Glomerular endothelial cell (primary cell): ENCODE results near the gene CDC73. TPM values are rescaled to one million over a fixed set of nuclear protein-coding genes. Genes with fewer than 3 reads are reported as not detected.

Experiments used
- DNase-seq: peaks from one replicate; pipeline ENCODE4 v3.0.0-alpha.2; 2011; ENCODE audit warnings: low read depth, low spot score; ENCODE audit errors: extremely low read depth
- total RNA-seq: library from RNA; depleted of rRNA; stranded (reverse); fragments of >200 nt; gene quantifications from 2 replicates; pipeline ENCODE4 v1.2.3, GENCODE V29; 2015

The CDC73 gene
- 30.1 and 33.1 TPM in 2 replicates for total RNA-seq

GRCh38 chr1:193121616-193122593, at the start of gene CDC73:
Gene CDC73, plus strand, starts transcription at chr1:193122031. Its CDS starts 170 bp downstream, at chr1:193122201.
- no peak for DNase-seq

GRCh38 chr1:193077991-193078390, 43.8 kb upstream of the CDC73 start:
- DNase-seq, result no peak

- no peak for DNase-seq
These were observed 42.6 kb upstream of the CDC73 start for GRCh38 chr1:193079187-193079586.

GRCh38 chr1:193083365-193084088, 38.3 kb upstream of the CDC73 start:
- DNase-seq, result no peak

- no peak for DNase-seq
These were observed 36.6 kb upstream of the CDC73 start for GRCh38 chr1:193085263-193085662.

- DNase-seq, result no peak
These were observed 35.5 kb upstream of the CDC73 start for GRCh38 chr1:193086342-193086741.

- DNase-seq, result no peak
These were observed 33.9 kb upstream of the CDC73 start for GRCh38 chr1:193087893-193088292.

- DNase-seq, result no peak
These were observed 31.0 kb upstream of the CDC73 start for GRCh38 chr1:193090865-193091264.

GRCh38 chr1:193094112-193094511, 27.7 kb upstream of the CDC73 start:
- DNase-seq, result no peak

GRCh38 chr1:193102662-193103061, 19.2 kb upstream of the CDC73 start:
- DNase-seq, result no peak

- no peak for DNase-seq
These were observed 17.9 kb upstream of the CDC73 start for GRCh38 chr1:193103759-193104501.

GRCh38 chr1:193104502-193104906, 17.3 kb upstream of the CDC73 start:
- no peak for DNase-seq

- DNase-seq, result no peak
These were observed 16.7 kb upstream of the CDC73 start, which contains the start of gene GLRX2 for GRCh38 chr1:193104907-193105820. Gene GLRX2, minus strand, starts transcription at chr1:193105414. Its CDS starts 32 bp downstream, at chr1:193105382.

GRCh38 chr1:193105821-193106177, 16.0 kb upstream of the CDC73 start:
- no peak for DNase-seq

GRCh38 chr1:193108471-193108870, 13.4 kb upstream of the CDC73 start:
- no peak for DNase-seq

- no peak for DNase-seq
These were observed 12.2 kb upstream of the CDC73 start for GRCh38 chr1:193109619-193110018.

- DNase-seq, result no peak
These were observed 11.6 kb upstream of the CDC73 start for GRCh38 chr1:193110246-193110645.

- no peak for DNase-seq
These were observed 11.0 kb upstream of the CDC73 start for GRCh38 chr1:193110864-193111263.

- no peak for DNase-seq
These were observed 10.2 kb upstream of the CDC73 start for GRCh38 chr1:193111641-193112090.
